Loucy (cell line): Measurements from ENCODE around the gene KRTAP10-2.
"Not testable (repeated sequence)": the region's sequence is repeated elsewhere in the genome, so short reads cannot be mapped to it uniquely, and the experiment has no call there.

ENCODE experiments used
- H2AFZ ChIP-seq: fragments of 200-600 bp; sonication (generic); 2 replicates; pipeline ENCODE4 v1.6.0; 2016; ENCODE audit warnings: antibody characterized with exemption, mild to moderate bottlenecking, low read length, moderate library complexity
- H3F3A ChIP-seq: fragments of 200-600 bp; 2 replicates; pipeline ENCODE4 v1.6.0; 2016; ENCODE audit warnings: antibody characterized with exemption, low read depth, mild to moderate bottlenecking
- H3K27me3 ChIP-seq: fragments of 200-600 bp; sonication (generic); 2 replicates; pipeline ENCODE4 v1.6.1; 2014; ENCODE audit warnings: low read length, mild to moderate bottlenecking; ENCODE audit not compliant: insufficient read depth, poor library complexity, severe bottlenecking
- H3K36me3 ChIP-seq: fragments of 200-600 bp; sonication (generic); 2 replicates; pipeline ENCODE4 v1.6.1; 2016; ENCODE audit warnings: low read length; ENCODE audit not compliant: insufficient read depth
- H3K4me1 ChIP-seq: fragments of 200-600 bp; sonication (generic); 2 replicates; pipeline ENCODE4 v1.5.1; 2014; ENCODE audit warnings: low read length, mild to moderate bottlenecking; ENCODE audit not compliant: insufficient read depth, poor library complexity, severe bottlenecking
- H3K4me2 ChIP-seq: fragments of 200-600 bp; sonication (generic); 2 replicates; pipeline ENCODE4 v1.6.0; 2014; ENCODE audit warnings: antibody characterized with exemption, low read length, low read depth, mild to moderate bottlenecking; ENCODE audit not compliant: poor library complexity, severe bottlenecking
- H3K4me3 ChIP-seq: fragments of 200-600 bp; sonication (generic); 2 replicates; pipeline ENCODE4 v1.5.1; 2014; ENCODE audit warnings: low read length, mild to moderate bottlenecking, mixed read lengths; ENCODE audit not compliant: poor library complexity, severe bottlenecking
- H3K79me2 ChIP-seq: fragments of 200-600 bp; sonication (generic); 2 replicates; pipeline ENCODE4 v1.6.1; 2014; ENCODE audit warnings: low read length; ENCODE audit not compliant: insufficient read depth
- H3K9ac ChIP-seq: fragments of 200-600 bp; sonication (generic); 2 replicates; pipeline ENCODE4 v1.6.0; 2014; ENCODE audit warnings: mild to moderate bottlenecking, low read depth, low read length, moderate library complexity; ENCODE audit not compliant: poor library complexity, severe bottlenecking
- H3K9me2 ChIP-seq: fragments of 200-600 bp; sonication (generic); replicated peaks from 2 replicates; pipeline ENCODE4 v1.6.1; 2016; ENCODE audit warnings: low read depth, low read length, mixed read lengths
- H3K9me3 ChIP-seq: fragments of 200-600 bp; sonication (generic); 2 replicates; pipeline ENCODE4 v1.6.1; 2014; ENCODE audit warnings: mild to moderate bottlenecking, antibody characterized with exemption, low read length, low read depth; ENCODE audit not compliant: insufficient read depth
- H4K20me1 ChIP-seq: fragments of 200-600 bp; sonication (generic); 2 replicates; pipeline ENCODE4 v1.6.0; 2014; ENCODE audit warnings: antibody characterized with exemption, low read length, mild to moderate bottlenecking; ENCODE audit not compliant: insufficient read depth, poor library complexity, severe bottlenecking
- EZH2phosphoT487 ChIP-seq: fragments of 200-600 bp; IDR thresholded peaks from 2 replicates; pipeline ENCODE4 v1.6.1; 2018; ENCODE audit warnings: antibody characterized with exemption, mild to moderate bottlenecking, moderate library complexity, borderline replicate concordance
- TF ChIP-seq, protein P1 (sequence below): fragments of 200-600 bp; sonication (generic); conservative IDR thresholded peaks from 2 replicates; pipeline ENCODE4 v1.5.1; 2014; ENCODE audit warnings: mild to moderate bottlenecking, antibody characterized with exemption, low read length

Gene KRTAP10-2

DNA sequence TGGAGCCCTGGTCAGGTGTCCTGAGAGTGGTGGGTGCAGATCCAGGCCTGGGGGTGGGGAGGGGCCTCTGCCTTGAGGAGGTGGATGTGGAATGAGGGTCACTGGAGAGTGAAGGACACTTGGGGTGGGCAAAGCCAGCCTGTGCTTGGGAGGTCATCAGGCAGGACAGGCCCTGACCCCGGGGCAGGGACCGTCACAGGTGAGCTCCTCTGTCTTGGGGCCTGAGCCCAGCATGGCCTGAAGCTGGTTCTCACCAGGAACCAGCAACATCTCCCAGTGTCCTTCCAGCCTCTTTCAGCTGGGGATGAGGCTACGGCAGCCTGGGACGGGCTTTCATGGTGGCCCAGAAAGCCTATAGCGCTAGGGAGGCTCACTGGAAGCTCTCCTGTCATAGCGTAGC is 831 bp upstream of the KRTAP10-2 start:
- Histone ChIP-seq H3K27me3 (no peaks in the 10 kb centered on the region), H3K9ac (no peak overlapping the region), H3K4me1 (no peaks in the 10 kb centered on the region), H3K79me2 (no peaks in the 10 kb centered on the region), H2AFZ (no peak overlapping the region), H3K9me3 (no peaks in the 10 kb centered on the region; the same call in 1 of the 2 replicates), H3K9me2 (no peaks in the 10 kb centered on the region), H3K4me2 (no peak overlapping the region), H3K4me3 (no peak overlapping the region), H4K20me1 (no peaks in the 10 kb centered on the region), H3K36me3 (no peaks in the 10 kb centered on the region), H3F3A (no peaks in the 10 kb centered on the region)
- no peak for TF ChIP-seq EZH2phosphoT487
- TF ChIP-seq, protein P1, sequence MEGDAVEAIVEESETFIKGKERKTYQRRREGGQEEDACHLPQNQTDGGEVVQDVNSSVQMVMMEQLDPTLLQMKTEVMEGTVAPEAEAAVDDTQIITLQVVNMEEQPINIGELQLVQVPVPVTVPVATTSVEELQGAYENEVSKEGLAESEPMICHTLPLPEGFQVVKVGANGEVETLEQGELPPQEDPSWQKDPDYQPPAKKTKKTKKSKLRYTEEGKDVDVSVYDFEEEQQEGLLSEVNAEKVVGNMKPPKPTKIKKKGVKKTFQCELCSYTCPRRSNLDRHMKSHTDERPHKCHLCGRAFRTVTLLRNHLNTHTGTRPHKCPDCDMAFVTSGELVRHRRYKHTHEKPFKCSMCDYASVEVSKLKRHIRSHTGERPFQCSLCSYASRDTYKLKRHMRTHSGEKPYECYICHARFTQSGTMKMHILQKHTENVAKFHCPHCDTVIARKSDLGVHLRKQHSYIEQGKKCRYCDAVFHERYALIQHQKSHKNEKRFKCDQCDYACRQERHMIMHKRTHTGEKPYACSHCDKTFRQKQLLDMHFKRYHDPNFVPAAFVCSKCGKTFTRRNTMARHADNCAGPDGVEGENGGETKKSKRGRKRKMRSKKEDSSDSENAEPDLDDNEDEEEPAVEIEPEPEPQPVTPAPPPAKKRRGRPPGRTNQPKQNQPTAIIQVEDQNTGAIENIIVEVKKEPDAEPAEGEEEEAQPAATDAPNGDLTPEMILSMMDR = no peak

DNA sequence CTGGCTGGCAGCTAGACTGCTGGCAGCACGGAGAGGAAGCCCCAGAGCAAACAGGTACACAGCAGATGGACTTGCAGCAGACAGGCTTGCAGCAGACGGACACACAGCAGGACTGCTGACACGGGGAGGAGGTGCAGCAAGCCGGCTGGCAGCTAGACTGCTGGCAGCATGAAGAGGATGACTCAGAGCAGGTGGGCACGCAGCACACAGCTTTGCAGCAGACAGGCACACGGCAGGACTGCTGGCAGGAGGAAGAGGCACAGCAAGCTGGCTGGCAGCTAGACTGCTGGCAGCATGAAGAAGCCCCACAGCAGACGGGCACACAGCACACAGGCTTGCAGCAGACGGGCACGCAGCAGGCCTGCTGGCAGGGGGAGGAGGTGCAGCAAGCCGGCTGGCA is 498 bp downstream of the KRTAP10-2 start:
- TF ChIP-seq EZH2phosphoT487 = no peak
- TF ChIP-seq, protein P1 = no peak
- no peak overlapping the region for H2AFZ ChIP-seq
- no peaks in the 10 kb centered on the region for H3K4me1 ChIP-seq
- no peaks in the 10 kb centered on the region for H3K27me3 ChIP-seq
- no peaks in the 10 kb centered on the region for H3K79me2 ChIP-seq
- H3K9me3 ChIP-seq = no peaks in the 10 kb centered on the region; the same call in 1 of the 2 replicates
- no peaks in the 10 kb centered on the region for H3F3A ChIP-seq
- H3K4me3 ChIP-seq = no peak overlapping the region
- H4K20me1 ChIP-seq = no peaks in the 10 kb centered on the region
- no peaks in the 10 kb centered on the region for H3K9me2 ChIP-seq
- no peak overlapping the region for H3K9ac ChIP-seq
- H3K36me3 ChIP-seq = no peaks in the 10 kb centered on the region
- H3K4me2 ChIP-seq = no peak overlapping the region

- not testable (repeated sequence) for H3K27me3 ChIP-seq, H3K4me2 ChIP-seq, H4K20me1 ChIP-seq
These were observed 1.0 kb downstream of the KRTAP10-2 start for GRCh38 chr21:44550285-44550684.

GRCh38 chr21:44549525-44550211 is 1.6 kb downstream of the KRTAP10-2 start:
- Histone ChIP-seq H3K36me3 (no peaks in the 10 kb centered on the region), H3K9me3 (no peaks in the 10 kb centered on the region; the same call in 1 of the 2 replicates), H3K9me2 (no peaks in the 10 kb centered on the region), H3F3A (no peaks in the 10 kb centered on the region), H3K4me1 (no peaks in the 10 kb centered on the region), H3K4me2 (no peak overlapping the region), H2AFZ (no peak overlapping the region), H3K4me3 (no peak overlapping the region), H3K79me2 (no peaks in the 10 kb centered on the region), H4K20me1 (no peaks in the 10 kb centered on the region), H3K27me3 (no peaks in the 10 kb centered on the region), H3K9ac (no peak overlapping the region)
- TF ChIP-seq, protein P1 = no peak
- no peak for TF ChIP-seq EZH2phosphoT487

More at GRCh38 chr21:44550285-44550684, 1.0 kb downstream of the KRTAP10-2 start:
- not testable (repeated sequence) for H3K4me1 ChIP-seq, H3K36me3 ChIP-seq, H3K9me2 ChIP-seq, H3F3A ChIP-seq, H3K9me3 ChIP-seq, H3K9ac ChIP-seq, H3K4me3 ChIP-seq, H2AFZ ChIP-seq, H3K79me2 ChIP-seq
